Keratinocyte (primary cell): Measurements from ENCODE around the gene PHACTR1. TPM values are rescaled to one million over a fixed set of nuclear protein-coding genes. Genes with fewer than 3 reads are reported as not detected.

ENCODE experiments used
- DNase-seq: peaks from one replicate; pipeline ENCODE4 v3.0.0-alpha.2; 2011; ENCODE audit warnings: low read depth, missing footprints, low spot score
- FAIRE-seq: peaks from 2 replicates; lab custom pipeline; 2011; peaks lifted over from hg19 to GRCh38; lab: Jason Lieb, UNC
- H2AFZ ChIP-seq: 2 replicates; pipeline ENCODE4 v1.6.0; 2012; ENCODE audit warnings: low read length, control low read depth, inconsistent platforms; ENCODE audit not compliant: control insufficient read depth
- H3K27ac ChIP-seq: 2 replicates; pipeline ENCODE4 v1.5.1; 2011; ENCODE audit warnings: low read length; ENCODE audit not compliant: control insufficient read depth, insufficient read depth
- H3K27me3 ChIP-seq: 3 replicates; pipeline ENCODE4 v1.6.0; 2011; ENCODE audit warnings: low read length; ENCODE audit not compliant: control insufficient read depth, insufficient read depth; ENCODE audit errors: extremely low read depth
- H3K36me3 ChIP-seq, 2 experiments: 2 replicates in 1 of 2; 3 replicates in 1 of 2; pipeline ENCODE4 v1.5.1; 2011; ENCODE audit warnings: low read length in 2 of 2, mild to moderate bottlenecking in 1 of 2; ENCODE audit not compliant: control insufficient read depth in 2 of 2, insufficient read depth in 2 of 2; ENCODE audit errors: extremely low read depth in 1 of 2
- H3K4me1 ChIP-seq: 3 replicates; pipeline ENCODE4 v1.5.1; 2011; ENCODE audit warnings: low read length; ENCODE audit not compliant: control insufficient read depth, insufficient read depth; ENCODE audit errors: extremely low read depth
- H3K4me2 ChIP-seq: 3 replicates; pipeline ENCODE4 v1.6.0; 2011; ENCODE audit warnings: low read depth, low read length; ENCODE audit not compliant: control insufficient read depth, insufficient read depth; ENCODE audit errors: extremely low read depth
- H3K4me3 ChIP-seq, 3 experiments: fragments of 200-600 bp in 1 of 3; sonication (generic) in 1 of 3; 2 replicates in 2 of 3; 3 replicates in 1 of 3; pipeline ENCODE4 v1.5.1; 2011 to 2016; ENCODE audit warnings: low read length in 3 of 3, mild to moderate bottlenecking in 3 of 3, control low read depth in 2 of 3, inconsistent platforms in 1 of 3, low read depth in 1 of 3, mixed read lengths in 1 of 3, mixed run types in 1 of 3, moderate library complexity in 1 of 3; ENCODE audit not compliant: control insufficient read depth in 2 of 3, insufficient read depth in 2 of 3; ENCODE audit errors: extremely low read depth in 1 of 3
- H3K79me2 ChIP-seq: 2 replicates; pipeline ENCODE4 v1.6.0; 2012; ENCODE audit warnings: low read length; ENCODE audit not compliant: control insufficient read depth, insufficient read depth
- H3K9ac ChIP-seq: 3 replicates; pipeline ENCODE4 v1.6.0; 2011; ENCODE audit warnings: low read length; ENCODE audit not compliant: control insufficient read depth, insufficient read depth; ENCODE audit errors: extremely low read depth
- H3K9me1 ChIP-seq: 3 replicates; pipeline ENCODE4 v1.6.0; 2011; ENCODE audit warnings: low read length; ENCODE audit not compliant: control insufficient read depth, insufficient read depth; ENCODE audit errors: extremely low read depth
- H3K9me3 ChIP-seq: 2 replicates; pipeline ENCODE4 v1.5.1; 2012; ENCODE audit warnings: low read depth, low read length; ENCODE audit not compliant: control insufficient read depth
- H4K20me1 ChIP-seq: 3 replicates; pipeline ENCODE4 v1.6.0; 2011; ENCODE audit warnings: low read length; ENCODE audit not compliant: control insufficient read depth, insufficient read depth; ENCODE audit errors: extremely low read depth
- EZH2 ChIP-seq: IDR thresholded peaks from one replicate; pipeline ENCODE4 v1.6.1; 2012; ENCODE audit warnings: inconsistent platforms, mild to moderate bottlenecking, low read length, moderate library complexity
- dilution Hi-C: fragments of 300-500 bp; cut with MboI; formaldehyde crosslinking; loops from one replicate; pipeline ENCODE4 v1.7.0; 2020; ENCODE audit warnings: low sequenced_read_pairs; ENCODE audit not compliant: extremely low pct_ligation_motif_present
- polyA plus RNA-seq, 5 experiments: library from polyadenylated mRNA; depleted of rRNA in 3 of 5; stranded (reverse) in 3 of 5; stranded (forward) in 1 of 5; unstranded in 1 of 5; fragments of >200 nt; gene quantifications; 1 replicate in 1 of 5; 2 replicates in 3 of 5; 3 replicates in 1 of 5; pipeline versions ENCODE4 v1.2.1 to v1.2.3, GENCODE V29; 2011 to 2012; ENCODE audit warnings: missing spikeins in 2 of 5, low read depth in 1 of 5, low replicate concordance in 1 of 5
- TF ChIP-seq, protein P1 (sequence below), 3 experiments: IDR thresholded peaks in 1 of 3; conservative IDR thresholded peaks in 1 of 3; optimal IDR thresholded peaks in 1 of 3; 2 replicates in 2 of 3; 3 replicates in 1 of 3; pipeline versions ENCODE3 to v1.5.1; 2011; ENCODE audit warnings: low read length in 3 of 3, mild to moderate bottlenecking in 3 of 3, moderate library complexity in 2 of 3, control low read depth in 1 of 3, inconsistent platforms in 1 of 3; ENCODE audit not compliant: insufficient read depth in 2 of 3; ENCODE audit errors: extremely low read depth in 1 of 3

Gene PHACTR1
- polyA plus RNA-seq, 1 donor (not counting 4 experiments of a cell fraction or from before 2014, with no cell fraction given) = 0.22 TPM

DNA sequence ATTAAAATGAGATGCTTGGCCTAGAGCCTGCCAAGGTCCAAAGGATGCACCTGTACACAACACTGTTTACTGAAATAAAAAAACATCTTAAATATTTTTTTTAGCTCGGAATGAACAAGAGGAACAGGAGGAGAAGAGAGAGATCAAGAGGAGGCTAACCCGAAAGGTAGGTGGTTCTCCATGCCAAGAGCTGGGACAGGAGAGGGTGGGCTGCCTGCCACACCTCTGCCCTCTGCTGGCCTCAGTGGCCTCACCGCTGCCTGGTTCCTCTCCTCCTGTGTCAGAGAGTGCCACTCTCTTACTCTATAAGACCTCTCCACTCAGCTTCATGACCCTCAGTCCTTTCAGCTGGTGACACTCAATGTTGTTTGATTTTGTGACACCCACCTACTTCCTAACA, 561.6 kb downstream of the PHACTR1 start:
- dilution Hi-C loops = no loop called here
- Histone ChIP-seq H3K4me1 (no peaks in the 10 kb centered on the region), H3K9me3 (no peaks in the 10 kb centered on the region), H4K20me1 (no peaks in the 10 kb centered on the region), H2AFZ (no peak overlapping the region), H3K27ac (no peak overlapping the region), H3K36me3 (no peaks in the 10 kb centered on the region), H3K9me1 (no peaks in the 10 kb centered on the region), H3K27me3 (no peaks in the 10 kb centered on the region), H3K79me2 (no peaks in the 10 kb centered on the region), H3K4me3 (no peak overlapping the region), H3K9ac (no peak overlapping the region), H3K4me2 (no peak overlapping the region)
- DNase-seq (no peak), FAIRE-seq (no peak)
- TF ChIP-seq, protein P1, sequence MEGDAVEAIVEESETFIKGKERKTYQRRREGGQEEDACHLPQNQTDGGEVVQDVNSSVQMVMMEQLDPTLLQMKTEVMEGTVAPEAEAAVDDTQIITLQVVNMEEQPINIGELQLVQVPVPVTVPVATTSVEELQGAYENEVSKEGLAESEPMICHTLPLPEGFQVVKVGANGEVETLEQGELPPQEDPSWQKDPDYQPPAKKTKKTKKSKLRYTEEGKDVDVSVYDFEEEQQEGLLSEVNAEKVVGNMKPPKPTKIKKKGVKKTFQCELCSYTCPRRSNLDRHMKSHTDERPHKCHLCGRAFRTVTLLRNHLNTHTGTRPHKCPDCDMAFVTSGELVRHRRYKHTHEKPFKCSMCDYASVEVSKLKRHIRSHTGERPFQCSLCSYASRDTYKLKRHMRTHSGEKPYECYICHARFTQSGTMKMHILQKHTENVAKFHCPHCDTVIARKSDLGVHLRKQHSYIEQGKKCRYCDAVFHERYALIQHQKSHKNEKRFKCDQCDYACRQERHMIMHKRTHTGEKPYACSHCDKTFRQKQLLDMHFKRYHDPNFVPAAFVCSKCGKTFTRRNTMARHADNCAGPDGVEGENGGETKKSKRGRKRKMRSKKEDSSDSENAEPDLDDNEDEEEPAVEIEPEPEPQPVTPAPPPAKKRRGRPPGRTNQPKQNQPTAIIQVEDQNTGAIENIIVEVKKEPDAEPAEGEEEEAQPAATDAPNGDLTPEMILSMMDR (optimal IDR thresholded peaks at IDR 0.05 in 1 of 3, IDR thresholded peaks at IDR 0.05 in 1 of 3, conservative IDR thresholded peaks at IDR 0.05 in 1 of 3; ENCODE audit: extremely low read depth in 1 of 3, insufficient read depth in 2 of 3, low read length in 3 of 3) = peak in 2 of 3 experiments; percentile 20 to 63
- no peak for TF ChIP-seq EZH2

DNA sequence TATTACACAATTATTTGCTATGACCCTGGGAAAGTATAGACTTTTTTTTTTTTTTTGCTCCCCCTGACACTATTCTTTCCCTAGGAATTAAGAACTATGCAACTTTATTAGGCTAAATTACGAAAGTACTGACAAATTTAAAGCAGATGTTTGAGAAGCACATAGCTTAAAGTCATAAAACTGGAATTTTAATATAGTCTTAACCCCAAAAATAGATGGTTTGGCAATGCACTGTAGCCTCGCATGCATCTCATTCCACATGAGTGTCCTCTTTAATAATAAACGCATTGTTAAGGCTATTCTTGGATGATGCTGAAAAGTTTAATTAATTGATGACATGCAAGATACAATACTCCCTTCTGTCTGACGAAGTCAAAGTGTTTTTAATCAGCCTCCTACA, 562.4 kb downstream of the PHACTR1 start:
- no peak overlapping the region for H3K4me3 ChIP-seq
- H2AFZ ChIP-seq = no peak overlapping the region
- H3K27ac ChIP-seq = no peak overlapping the region
- H3K4me1 ChIP-seq = no peaks in the 10 kb centered on the region
- H3K27me3 ChIP-seq = no peaks in the 10 kb centered on the region
- no peak overlapping the region for H3K4me2 ChIP-seq
- dilution Hi-C loops = no loop called here
- DNase-seq (no peak), FAIRE-seq (no peak)
- no peak overlapping the region for H3K9ac ChIP-seq
- H3K9me1 ChIP-seq = no peaks in the 10 kb centered on the region
- TF ChIP-seq, protein P1 (optimal IDR thresholded peaks at IDR 0.05 in 1 of 3, IDR thresholded peaks at IDR 0.05 in 1 of 3, conservative IDR thresholded peaks at IDR 0.05 in 1 of 3; ENCODE audit: extremely low read depth in 1 of 3, insufficient read depth in 2 of 3, low read length in 3 of 3) = no peak
- no peaks in the 10 kb centered on the region for H4K20me1 ChIP-seq
- no peaks in the 10 kb centered on the region for H3K36me3 ChIP-seq
- H3K9me3 ChIP-seq = no peaks in the 10 kb centered on the region
- no peaks in the 10 kb centered on the region for H3K79me2 ChIP-seq
